Left ventricle myocardium superior (tissue), 1 donor: ENCODE data around the gene PDLIM1. TPM values are rescaled to one million over a fixed set of nuclear protein-coding genes. Genes with fewer than 3 reads are reported as not detected.

Experiments used
- ATAC-seq: fragments of 200-7000 bp; cut with Tn5 transposase; one replicate; pipeline ENCODE4 v1.9.1; 2020; ENCODE audit warnings: mild to moderate bottlenecking, moderate library complexity
- DNase-seq: peaks from one replicate; pipeline ENCODE4 v3.0.0-alpha.2; 2020
- intact Hi-C: fragments of 100-400 bp; cut with micrococcal nuclease; formaldehyde crosslinking; loops from one replicate; pipeline ENCODE4 v1.11.0; 2022
- total RNA-seq: library from RNA; stranded (reverse); fragmentation: NEBNext Ultra II Directional; extraction: Animal tissue kit (Norgen Biotek cat#: 25700); gene quantifications from one replicate; pipeline ENCODE4 v1.2.1, GENCODE V29; 2021
- donor health status: DM: no; HTN: yes; CAD: no; lungs with severe emphysema.

Gene PDLIM1
- total RNA-seq, 1 donor from 2014 or later: 231 TPM

- intact Hi-C loops: loop anchor here (10.0 kb wide), 1 partner anchor 176 kb away; no protein-coding TSS in a partner anchor
- DNase-seq: no peak
Observed at GRCh38 chr10:95188593-95188992, 102.2 kb downstream of the PDLIM1 start.

GRCh38 chr10:95187617-95188016 lies 103.2 kb downstream of the PDLIM1 start:
- ATAC-seq (no peak), DNase-seq (no peak)
- intact Hi-C loops: loop anchor here (10.0 kb wide), 1 partner anchor 177 kb away; no protein-coding TSS in a partner anchor

More at GRCh38 chr10:95188593-95188992, 102.2 kb downstream of the PDLIM1 start:
- no peak for ATAC-seq

Other genes starting within 250 kb of the PDLIM1 start
- gene CYP2C8, start 221.5 kb downstream of the PDLIM1 start, total RNA-seq: not detected
- not detected for gene ACSM6, start 96.8 kb downstream of the PDLIM1 start, total RNA-seq